Mesenchymal stem cell (in vitro differentiated cells and primary cell): Measurements from ENCODE around the gene CBFA2T2.
A peak's percentile ranks its signal among the peaks of the same experiment; 100 is the strongest.

Experiments
- DNase-seq: peaks from one replicate; pipeline ENCODE4 v3.0.0-alpha.2; 2013
- H2AFZ ChIP-seq: one replicate; pipeline ENCODE4 v1.6.1; 2013; ENCODE audit warnings: low read depth, mild to moderate bottlenecking, control low read depth, inconsistent platforms, low read length, moderate library complexity
- H2AK5ac ChIP-seq: 2 replicates; pipeline ENCODE4 v1.6.1; 2013; ENCODE audit warnings: low read length, moderate library complexity, mild to moderate bottlenecking, inconsistent platforms; ENCODE audit not compliant: severe bottlenecking
- H2BK120ac ChIP-seq: one replicate; pipeline ENCODE4 v1.6.1; 2013; ENCODE audit warnings: low read depth, mild to moderate bottlenecking, inconsistent platforms, low read length, moderate library complexity
- H2BK12ac ChIP-seq, 2 experiments: one replicate each; pipeline ENCODE4 v1.6.1; 2013; ENCODE audit warnings: inconsistent platforms in 2 of 2, low read length in 2 of 2, mild to moderate bottlenecking in 2 of 2, moderate library complexity in 2 of 2, control low read depth in 1 of 2
- H2BK15ac ChIP-seq: one replicate; pipeline ENCODE4 v1.6.1; 2013; ENCODE audit warnings: mild to moderate bottlenecking, low read depth, inconsistent platforms; ENCODE audit not compliant: poor library complexity, severe bottlenecking
- H2BK5ac ChIP-seq: 2 replicates; pipeline ENCODE4 v1.6.1; 2013; ENCODE audit warnings: low read depth, mild to moderate bottlenecking, low read length, control low read depth, inconsistent platforms; ENCODE audit not compliant: poor library complexity, severe bottlenecking
- H3K14ac ChIP-seq, 2 experiments: one replicate each; pipeline ENCODE4 v1.6.1; 2013; ENCODE audit warnings: inconsistent platforms in 2 of 2, low read length in 2 of 2, control low read depth in 1 of 2, mild to moderate bottlenecking in 1 of 2, moderate library complexity in 1 of 2
- H3K18ac ChIP-seq, 2 experiments: one replicate each; pipeline ENCODE4 v1.6.1; 2013; ENCODE audit warnings: inconsistent platforms in 2 of 2, low read length in 2 of 2, control low read depth in 1 of 2, low read depth in 1 of 2, mild to moderate bottlenecking in 1 of 2
- H3K23ac ChIP-seq, 2 experiments: one replicate each; pipeline ENCODE4 v1.6.1; 2013; ENCODE audit warnings: inconsistent platforms in 2 of 2, low read length in 2 of 2, mild to moderate bottlenecking in 2 of 2, moderate library complexity in 2 of 2, control low read depth in 1 of 2
- H3K27ac ChIP-seq: 2 replicates; pipeline ENCODE4 v1.5.1; 2013; ENCODE audit warnings: mild to moderate bottlenecking, moderate library complexity, low read length, control low read depth, inconsistent platforms; ENCODE audit not compliant: poor library complexity, severe bottlenecking
- H3K27me3 ChIP-seq, 2 experiments: 2 replicates each; pipeline versions ENCODE4 v1.6.1 to v1.7.0; 2013; ENCODE audit warnings: low read length in 2 of 2, mild to moderate bottlenecking in 2 of 2, moderate library complexity in 2 of 2, control low read depth in 1 of 2, inconsistent platforms in 1 of 2; ENCODE audit not compliant: control insufficient read depth in 1 of 2, insufficient read depth in 1 of 2
- H3K36me3 ChIP-seq, 2 experiments: 2 replicates each; pipeline versions ENCODE4 v1.6.1 to v1.7.0; 2013; ENCODE audit warnings: low read length in 2 of 2, control low read depth in 1 of 2, inconsistent platforms in 1 of 2, low read depth in 1 of 2, mild to moderate bottlenecking in 1 of 2; ENCODE audit not compliant: insufficient read depth in 2 of 2, control insufficient read depth in 1 of 2
- H3K4ac ChIP-seq, 2 experiments: one replicate each; pipeline ENCODE4 v1.6.1; 2013; ENCODE audit warnings: inconsistent platforms in 2 of 2, low read length in 2 of 2, mild to moderate bottlenecking in 2 of 2, moderate library complexity in 2 of 2, control low read depth in 1 of 2, low read depth in 1 of 2
- H3K4me1 ChIP-seq: 2 replicates; pipeline ENCODE4 v1.6.1; 2013; ENCODE audit warnings: low read depth, low read length, control low read depth; ENCODE audit not compliant: control insufficient read depth, insufficient read depth
- H3K4me2 ChIP-seq: 2 replicates; pipeline ENCODE4 v1.6.1; 2013; ENCODE audit warnings: low read length, mild to moderate bottlenecking, inconsistent platforms; ENCODE audit not compliant: poor library complexity, severe bottlenecking
- H3K4me3 ChIP-seq, 2 experiments: 2 replicates each; pipeline versions ENCODE4 v1.5.1 to v1.7.0; 2013; ENCODE audit warnings: low read length in 2 of 2, mild to moderate bottlenecking in 2 of 2, control low read depth in 1 of 2, low read depth in 1 of 2; ENCODE audit not compliant: insufficient read depth in 1 of 2
- H3K79me1 ChIP-seq: replicated peaks from 2 replicates; pipeline ENCODE4 v1.6.1; 2013; ENCODE audit warnings: mild to moderate bottlenecking, control low read depth, low read length, inconsistent platforms; ENCODE audit not compliant: poor library complexity, severe bottlenecking
- H3K9ac ChIP-seq: 2 replicates; pipeline ENCODE4 v1.7.0; 2013; ENCODE audit warnings: mild to moderate bottlenecking, low read length, moderate library complexity
- H3K9me3 ChIP-seq: 2 replicates; pipeline ENCODE4 v1.7.0; 2013; ENCODE audit warnings: mild to moderate bottlenecking, low read length; ENCODE audit not compliant: control insufficient read depth
- H4K8ac ChIP-seq: one replicate; pipeline ENCODE4 v1.6.1; 2013; ENCODE audit warnings: inconsistent platforms, mild to moderate bottlenecking, low read length, moderate library complexity
- H4K91ac ChIP-seq: one replicate; pipeline ENCODE4 v1.6.1; 2013; ENCODE audit warnings: mild to moderate bottlenecking, low read length, inconsistent platforms
- WGBS: methylation state at CpG from one replicate; pipeline ENCODE4 v1.1.7; 2013; ENCODE audit warnings: mixed read lengths; 5-methylcytosine and 5-hydroxymethylcytosine counted together

Gene CBFA2T2

GRCh38 chr20:33540427-33540826 lies 50.5 kb downstream of the CBFA2T2 start:
- no peak for DNase-seq
- H3K4ac ChIP-seq: no peak overlapping the region
- H2BK12ac ChIP-seq: no peak overlapping the region
- no peak overlapping the region for H3K4me2 ChIP-seq
- no peak overlapping the region for H2AFZ ChIP-seq
- no peak overlapping the region for H3K27ac ChIP-seq
- H4K8ac ChIP-seq: no peak overlapping the region
- 85% methylated on average over 3 of the region's 4 CpGs for WGBS
- no peak overlapping the region for H3K23ac ChIP-seq
- H3K9ac ChIP-seq: no peak overlapping the region
- H4K91ac ChIP-seq: no peak overlapping the region
- H2AK5ac ChIP-seq: no peak overlapping the region
- H3K79me1 ChIP-seq: peaks cover 16% of the 10 kb centered on the region
- no peaks in the 10 kb centered on the region for H3K27me3 ChIP-seq
- no peak overlapping the region for H2BK15ac ChIP-seq
- H2BK120ac ChIP-seq: no peak overlapping the region
- H3K14ac ChIP-seq: no peak overlapping the region
- H3K4me1 ChIP-seq: peaks cover 5% of the 10 kb centered on the region
- no peak overlapping the region for H3K4me3 ChIP-seq
- no peak overlapping the region for H3K18ac ChIP-seq
- H2BK5ac ChIP-seq: no peak overlapping the region
- H3K9me3 ChIP-seq: no peaks in the 10 kb centered on the region
- H3K36me3 ChIP-seq: no peaks in the 10 kb centered on the region

- H3K36me3 ChIP-seq: no peaks in the 10 kb centered on the region
- peaks cover 16% of the 10 kb centered on the region for H3K79me1 ChIP-seq
- no peak overlapping the region for H3K4me2 ChIP-seq
- no peak overlapping the region for H2BK15ac ChIP-seq
- H3K9me3 ChIP-seq: no peaks in the 10 kb centered on the region
- H3K23ac ChIP-seq: no peak overlapping the region
- peaks cover 5% of the 10 kb centered on the region for H3K4me1 ChIP-seq
- H2BK120ac ChIP-seq: no peak overlapping the region
- no peak overlapping the region for H3K4ac ChIP-seq
- no peak overlapping the region for H3K9ac ChIP-seq
- H4K8ac ChIP-seq: no peak overlapping the region
- H3K18ac ChIP-seq: peak overlapping the region in 1 of 2 experiments; percentile 8
- DNase-seq: no peak
- WGBS: 95% methylated on average over 4 of the region's 4 CpGs
- no peak overlapping the region for H2AK5ac ChIP-seq
- H3K27ac ChIP-seq: no peak overlapping the region
- H3K4me3 ChIP-seq: no peak overlapping the region
- H3K14ac ChIP-seq: no peak overlapping the region
- no peaks in the 10 kb centered on the region for H3K27me3 ChIP-seq
- no peak overlapping the region for H2AFZ ChIP-seq
- no peak overlapping the region for H4K91ac ChIP-seq
- H2BK12ac ChIP-seq: peak overlapping the region in 1 of 2 experiments; percentile 39
- H2BK5ac ChIP-seq: no peak overlapping the region
These were observed 51.2 kb downstream of the CBFA2T2 start for GRCh38 chr20:33541074-33541473.

GRCh38 chr20:33541797-33542196 lies 51.9 kb downstream of the CBFA2T2 start:
- Histone ChIP-seq H3K27ac (no peak overlapping the region), H4K91ac (no peak overlapping the region), H3K4me2 (no peak overlapping the region), H3K9ac (no peak overlapping the region), H2BK15ac (no peak overlapping the region), H3K4ac (no peak overlapping the region), H4K8ac (no peak overlapping the region), H2AFZ (no peak overlapping the region), H3K18ac (no peak overlapping the region), H2AK5ac (no peak overlapping the region), H3K23ac (no peak overlapping the region), H3K9me3 (no peaks in the 10 kb centered on the region), H2BK5ac (no peak overlapping the region), H3K27me3 (no peaks in the 10 kb centered on the region), H3K79me1 (peaks cover 16% of the 10 kb centered on the region), H3K36me3 (no peaks in the 10 kb centered on the region), H3K14ac (no peak overlapping the region), H3K4me1 (peaks cover 6% of the 10 kb centered on the region), H2BK120ac (no peak overlapping the region), H2BK12ac (no peak overlapping the region), H3K4me3 (no peak overlapping the region)
- no CpG with 5 or more reads among the region's 1 CpG for WGBS
- no peak for DNase-seq

- H3K4ac ChIP-seq: no peak overlapping the region
- no peak overlapping the region for H3K27ac ChIP-seq
- no peak overlapping the region for H3K23ac ChIP-seq
- H2AFZ ChIP-seq: no peak overlapping the region
- H3K27me3 ChIP-seq: no peaks in the 10 kb centered on the region
- no peak overlapping the region for H3K9ac ChIP-seq
- no peak overlapping the region for H2BK15ac ChIP-seq
- H4K91ac ChIP-seq: no peak overlapping the region
- H3K36me3 ChIP-seq: peaks cover 3% of the 10 kb centered on the region in 2 experiments
- H3K9me3 ChIP-seq: no peaks in the 10 kb centered on the region
- no peak overlapping the region for H3K4me2 ChIP-seq
- no peak overlapping the region for H3K14ac ChIP-seq
- peaks cover 22% of the 10 kb centered on the region for H3K79me1 ChIP-seq
- DNase-seq: no peak
- no peak overlapping the region for H2BK12ac ChIP-seq
- H3K18ac ChIP-seq: no peak overlapping the region
- H2AK5ac ChIP-seq: no peak overlapping the region
- H2BK120ac ChIP-seq: no peak overlapping the region
- H4K8ac ChIP-seq: no peak overlapping the region
- no peak overlapping the region for H3K4me3 ChIP-seq
- no peak overlapping the region for H2BK5ac ChIP-seq
- peaks cover 3% of the 10 kb centered on the region for H3K4me1 ChIP-seq
These were observed 55.9 kb downstream of the CBFA2T2 start for GRCh38 chr20:33545763-33546162.
